Fibroblast of skin of left biceps (primary cell): ENCODE data around the gene SLC10A3.

Experiments
- DNase-seq, 2 experiments: peaks; one replicate each; pipeline ENCODE4 v3.0.0-alpha.2; 2013; ENCODE audit warnings: low read depth in 2 of 2

SLC10A3 gene

DNA sequence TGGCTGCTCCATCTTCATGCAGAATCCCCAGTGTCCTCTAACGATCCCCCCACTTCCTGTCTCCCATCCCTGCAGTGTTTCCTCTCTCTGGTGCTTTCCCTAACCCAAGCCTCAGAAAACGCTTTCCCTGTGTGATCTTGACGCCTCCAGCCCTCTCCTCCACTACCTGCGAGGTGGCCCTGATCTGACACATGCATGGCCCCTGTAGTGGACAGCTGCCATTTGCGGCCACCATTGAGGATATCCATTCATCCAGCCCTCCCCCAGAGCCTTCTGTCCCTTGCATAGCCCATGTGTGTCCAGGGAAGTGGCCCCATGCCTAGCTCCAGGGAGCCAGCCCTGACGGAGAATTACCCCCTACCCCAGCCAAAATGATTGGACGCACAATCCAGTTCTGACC is 7.1 kb downstream of the SLC10A3 start:
- DNase-seq, result no peak

- no peak for DNase-seq
Measured at GRCh38 chrX:154482786-154483185, 7.6 kb downstream of the SLC10A3 start.

- DNase-seq, result no peak
Measured at GRCh38 chrX:154481911-154482601, 8.4 kb downstream of the SLC10A3 start.

GRCh38 chrX:154481195-154481594 is 9.2 kb downstream of the SLC10A3 start:
- DNase-seq, result no peak

GRCh38 chrX:154478728-154479622 is 11.5 kb downstream of the SLC10A3 start, which contains the start of gene LAGE3:
Gene LAGE3 (minus strand): TSS chrX:154479281. CDS start chrX:154478915, 366 bp downstream.
- peak; percentile 53 to 56 for DNase-seq

DNA sequence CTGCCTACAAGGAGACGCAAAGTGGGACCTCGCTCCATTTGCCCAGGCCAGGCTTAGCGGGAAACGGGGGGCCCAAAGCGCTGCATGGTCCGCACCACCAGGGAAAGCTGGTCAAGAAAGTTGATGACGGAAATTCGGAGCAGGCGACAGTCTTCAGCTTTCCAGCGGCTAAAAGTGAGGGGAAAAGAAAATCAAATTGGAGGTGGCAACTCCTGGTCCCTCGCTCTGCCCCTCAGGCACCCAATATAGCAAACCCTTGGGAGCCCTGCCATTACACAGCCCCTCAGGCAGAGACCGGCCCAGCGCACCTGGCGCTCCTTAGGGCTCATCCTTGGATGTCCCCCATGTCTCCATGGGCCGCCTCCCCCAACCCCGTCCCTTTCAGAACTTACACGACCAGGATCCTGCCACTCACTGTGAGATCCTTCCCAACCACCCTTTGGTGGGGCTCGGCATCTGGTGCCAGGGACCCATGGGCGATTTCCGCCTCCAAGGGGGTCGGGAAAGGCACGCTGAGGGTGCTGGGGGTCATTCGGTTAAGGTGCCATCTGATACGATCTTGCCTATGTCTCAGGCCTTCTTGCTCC is 12.4 kb downstream of the SLC10A3 start:
- no peak for DNase-seq

GRCh38 chrX:154476821-154477220 is 13.6 kb downstream of the SLC10A3 start:
- DNase-seq, result no peak

DNA sequence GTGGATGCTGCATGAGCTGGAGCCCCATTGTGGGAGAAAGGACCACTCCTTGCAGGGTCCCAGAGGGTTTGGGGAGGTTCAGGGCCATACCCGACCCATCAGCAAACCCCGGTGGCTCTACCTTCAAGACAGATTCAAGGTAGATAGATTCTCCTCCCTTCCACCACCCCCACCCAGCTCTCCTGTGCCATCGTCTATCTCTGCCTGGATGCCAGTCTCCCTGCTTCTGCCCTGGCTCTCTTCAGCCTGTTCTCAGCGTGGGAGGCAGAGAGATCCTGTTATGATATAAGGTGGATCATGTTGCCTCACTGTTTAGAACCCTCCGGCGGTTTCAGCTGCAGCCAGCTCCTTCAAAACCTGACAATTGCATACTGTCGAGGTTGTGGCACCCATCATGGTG is 16.7 kb downstream of the SLC10A3 start:
- no peak for DNase-seq

- no peak for DNase-seq
Measured at GRCh38 chrX:154472685-154473632, 17.5 kb downstream of the SLC10A3 start.

DNA sequence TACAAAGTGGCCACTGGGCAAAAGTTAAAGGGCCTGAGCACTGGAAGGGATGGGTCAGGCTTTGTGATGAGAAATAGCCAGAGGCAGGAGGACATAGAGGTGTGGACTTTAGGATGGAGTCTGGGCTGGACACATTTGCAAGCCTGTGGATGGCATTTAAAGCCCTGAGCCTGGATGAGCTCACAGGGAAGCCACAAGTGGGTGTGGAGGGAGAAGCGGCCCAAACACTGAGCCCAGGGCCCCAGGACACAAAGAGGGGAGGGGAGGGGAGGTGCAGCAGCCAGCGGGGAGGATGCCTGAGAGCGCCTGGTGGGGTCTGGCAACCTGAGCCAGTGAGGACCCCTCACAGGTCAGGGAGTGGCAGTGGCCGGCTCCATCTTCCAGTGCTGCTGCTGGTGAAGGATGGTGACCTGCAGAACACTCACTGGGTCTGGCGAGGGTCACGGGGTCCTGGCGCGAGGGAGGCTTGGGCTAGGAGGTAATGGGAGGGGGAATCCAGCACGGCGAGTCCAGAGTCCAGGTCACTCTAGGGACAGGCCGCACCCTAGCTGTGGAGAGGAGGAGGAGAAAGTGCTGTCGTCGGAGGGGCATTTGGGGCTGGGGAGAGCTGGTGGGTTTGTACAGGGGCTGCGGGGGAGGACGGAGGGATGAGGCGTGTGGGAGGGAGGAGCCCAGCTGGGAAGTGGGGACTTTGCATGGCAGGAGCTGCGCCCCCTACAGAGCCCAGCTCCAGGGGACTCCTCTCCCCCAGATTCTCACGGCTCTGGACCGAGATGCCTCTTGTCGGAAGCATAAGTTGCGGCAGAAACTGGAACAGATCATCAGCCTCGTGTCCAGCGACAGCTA is 18.4 kb downstream of the SLC10A3 start:
- DNase-seq, result no peak

DNA sequence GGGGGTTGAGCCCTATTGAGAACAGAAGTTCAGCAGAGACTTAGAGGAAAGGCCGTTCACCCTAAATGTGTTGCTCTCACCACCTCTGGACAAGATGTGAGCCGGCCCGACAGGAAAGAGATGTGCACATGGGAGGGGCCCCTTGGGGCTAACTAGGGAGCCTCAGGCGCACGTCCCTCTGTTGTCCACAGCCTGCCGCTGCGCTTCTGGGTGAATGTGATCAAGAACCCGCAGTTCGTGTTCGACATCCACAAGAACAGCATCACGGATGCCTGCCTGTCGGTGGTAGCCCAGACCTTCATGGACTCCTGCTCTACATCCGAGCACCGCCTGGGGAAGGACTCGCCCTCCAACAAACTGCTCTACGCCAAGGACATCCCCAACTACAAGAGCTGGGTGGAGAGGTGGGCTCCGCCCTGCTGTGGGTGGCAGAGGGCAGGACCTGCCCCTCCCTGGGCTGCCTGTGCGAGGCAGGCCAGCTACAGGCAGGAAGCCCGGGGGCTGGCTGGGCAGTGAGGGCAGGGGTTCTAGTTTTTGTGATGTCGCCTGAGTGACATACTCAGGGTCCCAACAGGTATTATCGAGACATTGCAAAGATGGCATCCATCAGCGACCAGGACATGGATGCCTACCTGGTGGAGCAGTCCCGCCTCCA is 19.4 kb downstream of the SLC10A3 start:
- no peak for DNase-seq

- DNase-seq, result no peak
Measured at GRCh38 chrX:154470434-154470833, 20.0 kb downstream of the SLC10A3 start.

- DNase-seq, result no peak
Measured at GRCh38 chrX:154469880-154470279, 20.5 kb downstream of the SLC10A3 start.

DNA sequence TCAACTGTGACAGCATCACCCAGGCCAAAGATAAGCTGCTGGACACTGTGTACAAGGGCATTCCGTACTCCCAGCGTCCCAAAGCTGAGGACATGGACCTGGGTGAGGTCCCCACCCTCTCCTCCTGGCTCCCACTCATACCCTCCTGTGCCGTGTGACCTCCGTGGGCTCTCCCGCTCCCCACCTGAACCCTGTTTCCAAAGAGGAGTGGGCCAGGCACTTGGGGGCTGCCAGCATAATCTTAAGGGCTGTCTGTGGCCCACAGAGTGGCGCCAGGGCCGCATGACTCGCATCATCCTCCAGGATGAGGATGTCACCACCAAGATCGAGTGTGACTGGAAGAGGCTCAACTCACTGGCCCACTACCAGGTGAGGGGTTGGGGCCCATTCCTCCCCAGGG is 21.3 kb downstream of the SLC10A3 start:
- DNase-seq, result no peak

- no peak for DNase-seq
Measured at GRCh38 chrX:154468217-154468616, 22.2 kb downstream of the SLC10A3 start.

- no peak for DNase-seq
Measured at GRCh38 chrX:154467556-154467955, 22.9 kb downstream of the SLC10A3 start.

- DNase-seq, result no peak
Measured at GRCh38 chrX:154466907-154467306, 23.5 kb downstream of the SLC10A3 start.

GRCh38 chrX:154466036-154466435 is 24.4 kb downstream of the SLC10A3 start:
- DNase-seq, result no peak

- DNase-seq, result no peak
Measured at GRCh38 chrX:154465601-154466000, 24.8 kb downstream of the SLC10A3 start.

DNA sequence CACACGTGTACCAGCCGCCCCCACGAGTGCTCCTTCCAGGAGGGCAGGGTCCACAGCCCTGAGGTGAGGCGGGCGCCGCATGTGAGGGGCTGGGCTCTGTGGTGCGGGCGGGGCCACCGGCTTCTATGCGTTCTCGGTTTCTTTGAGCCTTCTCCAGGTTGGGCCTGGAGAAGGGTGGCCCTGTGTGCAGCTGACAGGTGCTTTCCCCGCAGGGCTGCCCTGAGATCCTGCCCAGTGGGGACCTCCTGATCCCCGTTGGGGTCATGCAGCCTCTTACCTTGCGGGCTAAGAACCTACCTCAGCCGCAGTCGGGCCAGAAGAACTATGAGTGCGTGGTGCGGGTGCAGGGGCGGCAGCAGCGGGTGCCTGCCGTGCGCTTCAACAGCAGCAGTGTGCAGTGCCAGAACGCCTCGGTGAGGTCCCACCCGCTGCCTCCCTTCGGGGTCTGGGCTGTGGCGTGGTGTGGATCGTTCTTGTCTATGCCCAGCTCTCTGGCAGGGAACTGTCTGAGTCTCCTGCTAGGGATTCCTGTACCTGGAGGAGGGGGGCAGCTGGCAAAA is 25.5 kb downstream of the SLC10A3 start:
- DNase-seq, result no peak
